OCI-LY1 (cell line): ENCODE results near the gene DDX49.
A peak's percentile ranks its signal among the peaks of the same experiment; 100 is the strongest.

ENCODE experiments used
- H2AFZ ChIP-seq: fragments of 200-600 bp; sonication (generic), shearing (Covaris generic); 2 replicates; pipeline ENCODE4 v1.6.0; 2014; ENCODE audit warnings: antibody characterized with exemption, mild to moderate bottlenecking, low read length
- H3F3A ChIP-seq: fragments of 200-600 bp; sonication (generic), shearing (Covaris generic); 2 replicates; pipeline ENCODE4 v1.6.0; 2014; ENCODE audit warnings: mild to moderate bottlenecking, antibody characterized with exemption, low read length, moderate library complexity; ENCODE audit not compliant: insufficient read depth
- H3K27ac ChIP-seq: fragments of 200-600 bp; sonication (generic); 2 replicates; pipeline ENCODE4 v1.5.1; 2014; ENCODE audit warnings: low read length, mixed run types, mild to moderate bottlenecking, low read depth; ENCODE audit not compliant: poor library complexity, severe bottlenecking
- H3K27me3 ChIP-seq: fragments of 200-600 bp; sonication (generic); 2 replicates; pipeline ENCODE4 v1.6.0; 2014; ENCODE audit warnings: antibody characterized with exemption, mild to moderate bottlenecking, low read length, moderate library complexity; ENCODE audit not compliant: insufficient read depth
- H3K36me3 ChIP-seq: fragments of 200-600 bp; sonication (generic); 2 replicates; pipeline ENCODE4 v1.6.1; 2014; ENCODE audit warnings: mild to moderate bottlenecking, antibody characterized with exemption, low read length, moderate library complexity, mixed read lengths; ENCODE audit not compliant: insufficient read depth
- H3K4me1 ChIP-seq: fragments of 200-600 bp; sonication (generic); 2 replicates; pipeline ENCODE4 v1.5.1; 2014; ENCODE audit warnings: mild to moderate bottlenecking, low read length, moderate library complexity; ENCODE audit not compliant: insufficient read depth, severe bottlenecking
- H3K4me2 ChIP-seq: fragments of 200-600 bp; sonication (generic), shearing (Covaris generic); 2 replicates; pipeline ENCODE4 v1.6.1; 2014; ENCODE audit warnings: low read length
- H3K4me3 ChIP-seq: fragments of 200-600 bp; sonication (generic); 2 replicates; pipeline ENCODE4 v1.5.1; 2014; ENCODE audit warnings: low read length, low read depth, mild to moderate bottlenecking, mixed read lengths; ENCODE audit not compliant: poor library complexity, severe bottlenecking
- H3K79me2 ChIP-seq: fragments of 200-600 bp; shearing (Covaris generic); 2 replicates; pipeline ENCODE4 v1.6.1; 2016; ENCODE audit warnings: mixed run types, low read length, mixed read lengths; ENCODE audit not compliant: insufficient read depth
- H3K9ac ChIP-seq: fragments of 200-600 bp; sonication (generic), shearing (Covaris generic); 2 replicates; pipeline ENCODE4 v1.6.1; 2014; ENCODE audit warnings: mild to moderate bottlenecking, low read length, mixed read lengths
- H3K9me2 ChIP-seq: fragments of 200-600 bp; sonication (generic), shearing (Covaris generic); 2 replicates; pipeline ENCODE4 v1.6.1; 2014; ENCODE audit warnings: low read depth, mild to moderate bottlenecking, low read length, mixed read lengths
- H3K9me3 ChIP-seq: fragments of 200-600 bp; shearing (Covaris generic); 2 replicates; pipeline ENCODE4 v1.6.1; 2014; ENCODE audit warnings: low read length, mixed read lengths
- H4K20me1 ChIP-seq: fragments of 200-600 bp; sonication (generic), shearing (Covaris generic); 2 replicates; pipeline ENCODE4 v1.6.0; 2016; ENCODE audit warnings: mild to moderate bottlenecking, low read length; ENCODE audit not compliant: insufficient read depth
- CTCF ChIP-seq: fragments of 200-600 bp; sonication (generic), shearing (Covaris generic); IDR thresholded peaks from 2 replicates; pipeline ENCODE4 v1.5.1; 2017; ENCODE audit warnings: mild to moderate bottlenecking, antibody characterized with exemption, low read length, moderate library complexity, mixed read lengths
- EZH2 ChIP-seq: fragments of 200-600 bp; sonication (generic), shearing (Covaris generic); IDR thresholded peaks from 2 replicates; pipeline ENCODE4 v1.8.0; 2017; ENCODE audit warnings: borderline replicate concordance, mixed run types, mild to moderate bottlenecking, antibody characterized with exemption, low read length, moderate library complexity, mixed read lengths

Gene DDX49, protein sequence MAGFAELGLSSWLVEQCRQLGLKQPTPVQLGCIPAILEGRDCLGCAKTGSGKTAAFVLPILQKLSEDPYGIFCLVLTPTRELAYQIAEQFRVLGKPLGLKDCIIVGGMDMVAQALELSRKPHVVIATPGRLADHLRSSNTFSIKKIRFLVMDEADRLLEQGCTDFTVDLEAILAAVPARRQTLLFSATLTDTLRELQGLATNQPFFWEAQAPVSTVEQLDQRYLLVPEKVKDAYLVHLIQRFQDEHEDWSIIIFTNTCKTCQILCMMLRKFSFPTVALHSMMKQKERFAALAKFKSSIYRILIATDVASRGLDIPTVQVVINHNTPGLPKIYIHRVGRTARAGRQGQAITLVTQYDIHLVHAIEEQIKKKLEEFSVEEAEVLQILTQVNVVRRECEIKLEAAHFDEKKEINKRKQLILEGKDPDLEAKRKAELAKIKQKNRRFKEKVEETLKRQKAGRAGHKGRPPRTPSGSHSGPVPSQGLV

GRCh38 chr19:18919086-18919899 is at the start of gene DDX49, which contains the start of gene COPE:
TSS of gene DDX49 (plus strand) at chr19:18919715. CDS start at chr19:18919742, 27 bp downstream.
TSS of gene COPE (minus strand) at chr19:18919387. CDS start at chr19:18919348, 39 bp downstream.
- TF ChIP-seq CTCF (no peak), EZH2 (no peak)
- no peak within 1 kb of the TSS for H2AFZ ChIP-seq

DNA sequence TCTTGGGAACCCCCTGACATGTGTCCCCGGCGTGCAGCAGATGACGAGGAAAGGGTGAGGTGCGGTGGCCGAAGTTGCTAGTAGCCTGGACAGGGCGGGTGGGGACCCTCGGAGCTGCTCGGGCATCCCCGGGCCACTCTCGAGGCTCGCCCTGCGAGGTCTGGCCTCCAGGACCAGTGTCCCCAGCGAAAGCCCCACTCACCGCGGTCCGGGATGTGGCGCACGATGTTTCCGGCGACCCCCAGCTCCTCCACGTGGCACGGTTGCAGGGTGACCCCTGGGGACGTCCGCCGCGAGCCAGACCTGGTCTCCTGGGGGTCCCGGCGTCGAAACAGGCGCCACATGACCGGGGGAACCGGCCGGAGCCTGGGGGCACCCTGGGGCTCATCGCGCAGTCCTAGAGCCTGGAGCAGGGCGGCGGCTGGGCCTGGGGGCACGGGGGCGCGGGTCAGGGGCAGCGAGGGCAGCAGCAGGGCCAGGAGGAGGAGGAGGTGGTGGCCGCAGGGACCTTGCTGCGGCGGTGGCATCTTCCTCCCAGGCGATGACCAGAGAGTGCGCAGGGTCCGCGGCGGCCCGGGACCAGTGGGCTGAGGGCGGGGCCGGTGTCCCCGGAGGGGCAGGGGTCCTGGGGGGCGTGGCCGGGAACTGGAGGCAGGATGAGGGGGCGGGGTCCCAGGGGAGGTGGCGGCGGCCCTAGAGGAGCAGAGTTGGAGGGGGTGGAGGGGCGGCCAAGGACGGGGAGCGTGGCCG is 49.6 kb upstream of the DDX49 start:
- Histone ChIP-seq H3K9me2 (no peaks in the 10 kb centered on the region), H2AFZ (no peak overlapping the region), H3K4me1 (no peaks in the 10 kb centered on the region), H3K4me2 (no peak overlapping the region), H3K9me3 (no peaks in the 10 kb centered on the region), H3K4me3 (no peak overlapping the region), H3K9ac (no peak overlapping the region), H3K36me3 (peaks cover 34% of the 10 kb centered on the region), H4K20me1 (no peaks in the 10 kb centered on the region), H3K27ac (no peak overlapping the region), H3K27me3 (no peaks in the 10 kb centered on the region), H3F3A (no peaks in the 10 kb centered on the region; the same call in 1 of the 2 replicates), H3K79me2 (no peaks in the 10 kb centered on the region)
- TF ChIP-seq EZH2 = no peak
- TF ChIP-seq CTCF = no peak

More at GRCh38 chr19:18919086-18919899, at the start of gene DDX49, which contains the start of gene COPE:
- H3K9me2 ChIP-seq = no peaks in the 10 kb centered on the region
- no peaks in the 10 kb centered on the region for H4K20me1 ChIP-seq
- peaks cover 31% of the 10 kb centered on the region for H3K4me1 ChIP-seq
- H3K4me2 ChIP-seq = peak within 1 kb of the TSS; percentile 90
- H3K4me3 ChIP-seq = peak within 1 kb of the TSS; percentile 94
- no peaks in the 10 kb centered on the region for H3K9me3 ChIP-seq
- H3K79me2 ChIP-seq = peaks cover 21% of the 10 kb centered on the region
- H3K27ac ChIP-seq = peak within 1 kb of the TSS; percentile 71
- H3K9ac ChIP-seq = peak within 1 kb of the TSS; percentile 87
- no peaks in the 10 kb centered on the region for H3F3A ChIP-seq
- no peaks in the 10 kb centered on the region for H3K27me3 ChIP-seq
- peaks cover 41% of the 10 kb centered on the region for H3K36me3 ChIP-seq

DNA sequence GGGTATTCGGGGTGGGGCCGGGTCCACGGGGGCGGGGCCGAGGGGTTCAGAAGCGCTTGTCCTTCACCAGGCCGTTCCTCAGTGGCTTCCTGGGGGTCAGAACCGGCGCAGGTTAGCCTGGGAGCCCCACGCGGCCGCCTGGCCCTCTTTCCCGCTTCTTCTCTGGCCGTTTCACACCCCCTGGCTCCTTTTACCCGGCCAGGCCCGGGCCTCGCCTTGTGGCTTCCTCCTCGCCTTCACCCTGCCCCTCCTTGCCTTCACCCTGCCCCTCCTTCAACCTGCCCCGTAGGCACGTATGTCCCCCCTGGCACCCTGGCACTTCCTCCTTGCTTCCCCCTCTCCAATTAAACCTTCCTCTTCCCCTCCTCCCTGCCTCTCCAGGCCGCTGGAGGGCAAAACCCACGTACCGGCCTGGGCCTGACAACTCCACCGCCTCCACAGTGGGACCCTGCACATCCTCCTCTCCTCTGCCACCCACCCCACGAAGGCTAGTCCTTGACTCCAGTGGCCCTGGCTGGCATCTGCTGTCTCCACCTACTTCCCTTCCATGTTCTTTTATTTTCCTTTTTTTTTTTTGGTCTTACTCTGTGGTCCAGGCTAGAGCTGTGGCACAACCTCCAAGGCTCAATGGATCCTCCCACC is 48.9 kb upstream of the DDX49 start:
- no peaks in the 10 kb centered on the region for H4K20me1 ChIP-seq
- H3K36me3 ChIP-seq = peaks cover 27% of the 10 kb centered on the region
- no peaks in the 10 kb centered on the region for H3K9me3 ChIP-seq
- TF ChIP-seq CTCF (no peak), EZH2 (no peak)
- H3K27me3 ChIP-seq = no peaks in the 10 kb centered on the region
- H3K4me3 ChIP-seq = no peak overlapping the region
- H2AFZ ChIP-seq = no peak overlapping the region
- no peaks in the 10 kb centered on the region for H3K9me2 ChIP-seq
- H3K79me2 ChIP-seq = no peaks in the 10 kb centered on the region
- H3K4me2 ChIP-seq = no peak overlapping the region
- H3K9ac ChIP-seq = no peak overlapping the region
- H3K27ac ChIP-seq = no peak overlapping the region
- no peaks in the 10 kb centered on the region for H3K4me1 ChIP-seq
- H3F3A ChIP-seq = no peaks in the 10 kb centered on the region; the same call in 1 of the 2 replicates
